Parathyroid adenoma (tissue), 2 donors: Measurements from ENCODE around the gene SLAIN2.

Experiments used
- H2AFZ ChIP-seq: fragments of 300-600 bp; sonication (generic); one replicate; pipeline ENCODE4 v1.7.0; 2017; ENCODE audit warnings: antibody characterized with exemption, mild to moderate bottlenecking
- H3K27ac ChIP-seq: fragments of 300-600 bp; sonication (generic); one replicate; pipeline ENCODE4 v1.7.0; 2017
- H3K27me3 ChIP-seq: fragments of 300-600 bp; sonication (generic); one replicate; pipeline ENCODE4 v1.7.0; 2017; ENCODE audit warnings: low read length; ENCODE audit not compliant: control insufficient read depth, insufficient read depth
- H3K36me3 ChIP-seq: fragments of 300-600 bp; sonication (generic); one replicate; pipeline ENCODE4 v1.7.0; 2017; ENCODE audit warnings: low read length; ENCODE audit not compliant: control insufficient read depth, insufficient read depth
- H3K4me1 ChIP-seq: fragments of 300-600 bp; sonication (generic); one replicate; pipeline ENCODE4 v1.7.0; 2017; ENCODE audit warnings: control low read depth
- H3K4me2 ChIP-seq: fragments of 300-600 bp; sonication (generic); one replicate; pipeline ENCODE4 v1.7.0; 2017; ENCODE audit warnings: low read length
- H3K4me3 ChIP-seq: fragments of 300-600 bp; sonication (generic); one replicate; pipeline ENCODE4 v1.7.0; 2017; ENCODE audit warnings: low read depth, low read length
- H3K79me2 ChIP-seq: fragments of 300-600 bp; sonication (generic); one replicate; pipeline ENCODE4 v1.7.0; 2017; ENCODE audit warnings: control low read depth
- H3K9ac ChIP-seq: fragments of 300-600 bp; sonication (generic); one replicate; pipeline ENCODE4 v1.7.0; 2017; ENCODE audit warnings: mild to moderate bottlenecking
- H3K9me3 ChIP-seq: fragments of 300-600 bp; sonication (generic); one replicate; pipeline ENCODE4 v1.7.0; 2017; ENCODE audit warnings: low read length; ENCODE audit not compliant: control insufficient read depth
- TF ChIP-seq, protein P1 (sequence below): fragments of 300-600 bp; sonication (generic); IDR thresholded peaks from one replicate; pipeline ENCODE4 v1.7.0; 2017; ENCODE audit warnings: antibody characterized with exemption, mild to moderate bottlenecking
- donor health status: primary hyperparathyroidism.

Gene SLAIN2

DNA sequence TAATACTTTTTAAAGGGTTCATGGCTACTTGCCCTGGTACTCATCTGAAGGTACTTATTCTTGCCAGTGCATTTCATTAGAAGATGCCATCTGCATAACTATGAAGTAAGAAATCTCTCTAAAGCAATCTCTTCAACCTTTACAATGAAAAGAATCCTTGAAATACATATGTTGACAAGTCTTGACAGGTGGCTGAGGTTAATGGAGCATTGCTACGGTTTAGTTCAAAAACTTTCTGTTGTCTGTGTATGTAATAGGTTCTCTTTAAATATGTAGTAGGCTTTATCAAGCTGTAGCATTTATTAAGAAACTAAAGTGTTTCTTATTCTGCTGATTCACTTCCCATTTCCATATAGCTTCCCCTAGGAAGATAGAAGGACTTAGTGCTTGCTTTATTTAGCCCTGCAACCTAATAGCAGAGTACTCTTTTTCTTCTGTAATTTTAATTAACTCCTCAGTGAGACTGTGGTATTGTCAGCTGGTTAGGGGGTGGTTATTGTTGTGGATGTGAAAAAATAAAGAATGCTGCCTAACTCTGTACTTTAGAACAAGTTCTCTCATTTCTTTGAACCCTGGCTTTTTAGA lies 39.3 kb downstream of the SLAIN2 start:
- no peak overlapping the region for H3K9ac ChIP-seq
- H3K27me3 ChIP-seq = no peaks in the 10 kb centered on the region
- no peaks in the 10 kb centered on the region for H3K36me3 ChIP-seq
- H3K27ac ChIP-seq = no peak overlapping the region
- no peak overlapping the region for H2AFZ ChIP-seq
- no peak overlapping the region for H3K4me2 ChIP-seq
- no peaks in the 10 kb centered on the region for H3K79me2 ChIP-seq
- H3K4me1 ChIP-seq = no peaks in the 10 kb centered on the region
- no peaks in the 10 kb centered on the region for H3K9me3 ChIP-seq
- H3K4me3 ChIP-seq = no peak overlapping the region
- TF ChIP-seq, protein P1, sequence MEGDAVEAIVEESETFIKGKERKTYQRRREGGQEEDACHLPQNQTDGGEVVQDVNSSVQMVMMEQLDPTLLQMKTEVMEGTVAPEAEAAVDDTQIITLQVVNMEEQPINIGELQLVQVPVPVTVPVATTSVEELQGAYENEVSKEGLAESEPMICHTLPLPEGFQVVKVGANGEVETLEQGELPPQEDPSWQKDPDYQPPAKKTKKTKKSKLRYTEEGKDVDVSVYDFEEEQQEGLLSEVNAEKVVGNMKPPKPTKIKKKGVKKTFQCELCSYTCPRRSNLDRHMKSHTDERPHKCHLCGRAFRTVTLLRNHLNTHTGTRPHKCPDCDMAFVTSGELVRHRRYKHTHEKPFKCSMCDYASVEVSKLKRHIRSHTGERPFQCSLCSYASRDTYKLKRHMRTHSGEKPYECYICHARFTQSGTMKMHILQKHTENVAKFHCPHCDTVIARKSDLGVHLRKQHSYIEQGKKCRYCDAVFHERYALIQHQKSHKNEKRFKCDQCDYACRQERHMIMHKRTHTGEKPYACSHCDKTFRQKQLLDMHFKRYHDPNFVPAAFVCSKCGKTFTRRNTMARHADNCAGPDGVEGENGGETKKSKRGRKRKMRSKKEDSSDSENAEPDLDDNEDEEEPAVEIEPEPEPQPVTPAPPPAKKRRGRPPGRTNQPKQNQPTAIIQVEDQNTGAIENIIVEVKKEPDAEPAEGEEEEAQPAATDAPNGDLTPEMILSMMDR = no peak

DNA sequence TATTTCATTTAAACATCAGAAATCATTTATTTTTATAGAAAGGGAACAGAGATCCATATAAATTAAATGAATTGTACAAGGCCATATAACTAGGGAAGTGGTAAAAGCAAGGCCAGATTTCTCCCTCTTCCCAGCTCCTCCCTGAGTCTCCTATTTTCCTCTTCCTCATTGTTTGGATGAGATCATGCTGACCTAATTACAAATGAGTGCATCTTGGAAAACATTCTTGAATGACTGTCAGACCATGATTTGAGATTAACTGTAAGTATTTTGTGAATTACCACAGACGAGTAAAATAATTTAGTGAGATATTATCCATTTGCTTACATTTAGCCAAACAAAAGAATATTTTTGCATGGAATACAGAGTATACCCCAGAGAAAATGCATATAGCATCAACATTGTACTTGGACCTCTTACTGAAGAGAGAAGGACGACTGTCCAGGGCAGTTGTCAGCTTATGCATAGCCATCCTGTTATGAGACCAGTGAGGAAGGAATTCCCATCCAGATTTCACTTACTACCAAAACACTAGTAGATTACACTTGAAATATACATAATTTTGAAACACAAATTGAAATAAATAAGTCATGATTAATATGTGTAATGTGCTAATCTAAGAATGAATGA lies 47.3 kb downstream of the SLAIN2 start:
- TF ChIP-seq, protein P1 = no peak
- no peak overlapping the region for H3K4me2 ChIP-seq
- H3K9ac ChIP-seq = no peak overlapping the region
- H2AFZ ChIP-seq = no peak overlapping the region
- H3K4me3 ChIP-seq = no peak overlapping the region
- H3K36me3 ChIP-seq = no peaks in the 10 kb centered on the region
- no peaks in the 10 kb centered on the region for H3K79me2 ChIP-seq
- H3K4me1 ChIP-seq = no peaks in the 10 kb centered on the region
- H3K27me3 ChIP-seq = no peaks in the 10 kb centered on the region
- H3K9me3 ChIP-seq = no peaks in the 10 kb centered on the region
- no peak overlapping the region for H3K27ac ChIP-seq

DNA sequence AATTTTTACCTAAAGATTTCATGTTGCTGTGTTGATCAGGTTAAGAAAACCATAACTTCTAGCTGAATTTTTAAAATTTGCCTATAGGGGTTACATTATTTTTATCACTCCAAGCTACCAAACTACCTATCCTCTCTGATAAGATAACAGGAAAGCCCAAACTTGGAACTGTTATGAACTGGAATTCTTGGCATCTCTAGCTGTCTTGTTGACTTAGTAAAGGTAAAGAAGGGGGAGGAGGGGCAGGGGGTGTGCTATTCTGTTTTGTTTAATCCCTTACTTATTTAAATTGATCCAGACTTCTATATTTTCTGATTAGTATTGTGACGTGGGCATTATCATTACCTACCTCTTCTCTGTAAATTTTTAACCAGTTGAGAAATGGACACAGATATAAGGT lies 54.7 kb downstream of the SLAIN2 start:
- Histone ChIP-seq H3K36me3 (no peaks in the 10 kb centered on the region), H3K79me2 (peaks cover 2% of the 10 kb centered on the region), H3K9me3 (no peaks in the 10 kb centered on the region), H3K4me1 (no peaks in the 10 kb centered on the region), H2AFZ (no peak overlapping the region), H3K9ac (no peak overlapping the region), H3K4me3 (no peak overlapping the region), H3K27me3 (no peaks in the 10 kb centered on the region), H3K4me2 (no peak overlapping the region), H3K27ac (no peak overlapping the region)
- TF ChIP-seq, protein P1 = no peak

DNA sequence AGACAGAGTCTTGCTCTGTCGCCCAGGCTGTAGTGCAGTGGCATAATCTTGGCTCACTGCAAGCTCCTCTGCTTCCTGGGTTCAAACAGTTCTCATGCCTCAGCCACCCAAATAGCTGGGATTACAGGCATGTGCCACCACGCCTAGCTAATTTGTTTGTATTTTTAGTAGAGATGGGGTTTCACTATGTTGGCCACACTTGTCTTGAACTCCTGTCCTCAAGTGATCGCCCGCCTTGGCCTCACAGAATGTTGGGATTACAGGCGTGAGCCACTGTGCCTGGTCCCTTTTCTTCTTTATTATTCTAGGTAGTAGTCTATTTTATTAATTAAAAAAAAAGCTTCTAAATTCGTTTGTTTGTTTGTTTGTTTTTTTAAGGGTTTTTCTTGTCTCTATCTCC lies 59.1 kb downstream of the SLAIN2 start:
- Histone ChIP-seq H3K4me3 (no peak overlapping the region), H3K4me2 (no peak overlapping the region), H3K9me3 (no peaks in the 10 kb centered on the region), H3K9ac (no peak overlapping the region), H3K36me3 (no peaks in the 10 kb centered on the region), H3K79me2 (peaks cover 2% of the 10 kb centered on the region), H3K27ac (no peak overlapping the region), H3K27me3 (no peaks in the 10 kb centered on the region), H3K4me1 (no peaks in the 10 kb centered on the region), H2AFZ (no peak overlapping the region)
- TF ChIP-seq, protein P1 = no peak

DNA sequence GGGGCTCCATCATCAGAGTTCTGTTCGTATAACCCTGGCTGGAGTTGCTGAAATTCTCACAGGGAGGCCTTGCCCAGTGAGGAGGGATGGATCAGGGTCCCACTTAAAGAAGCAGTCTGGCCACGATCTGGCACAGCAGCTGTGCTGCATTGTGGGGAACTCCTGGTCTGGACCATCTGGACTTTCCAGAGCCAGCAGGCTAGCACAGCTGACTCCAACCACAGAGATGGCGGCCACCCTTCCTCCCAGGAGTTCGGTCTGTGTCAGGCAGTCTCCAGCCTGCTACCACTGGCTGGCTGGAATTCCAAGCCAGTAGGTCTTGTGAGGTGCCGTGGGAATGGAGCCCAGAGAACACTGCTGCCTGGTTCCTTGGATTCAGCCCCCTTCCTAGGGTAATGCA lies 62.0 kb downstream of the SLAIN2 start:
- H3K79me2 ChIP-seq = peaks cover 2% of the 10 kb centered on the region
- TF ChIP-seq, protein P1 = no peak
- H3K4me1 ChIP-seq = no peaks in the 10 kb centered on the region
- no peak overlapping the region for H2AFZ ChIP-seq
- H3K4me3 ChIP-seq = no peak overlapping the region
- no peak overlapping the region for H3K27ac ChIP-seq
- H3K36me3 ChIP-seq = no peaks in the 10 kb centered on the region
- no peaks in the 10 kb centered on the region for H3K9me3 ChIP-seq
- no peak overlapping the region for H3K4me2 ChIP-seq
- H3K27me3 ChIP-seq = no peaks in the 10 kb centered on the region
- H3K9ac ChIP-seq = no peak overlapping the region
